Neural crest cell (in vitro differentiated cells): ENCODE measurements around the gene ARHGAP15. TPM values are rescaled to one million over a fixed set of nuclear protein-coding genes. Genes with fewer than 3 reads are reported as not detected.

ENCODE experiments used
- DNase-seq: peaks from one replicate; pipeline ENCODE4 v3.0.0; 2021; ENCODE audit warnings: low read depth, mixed read lengths, low spot score
- H3K27ac Mint-ChIP-seq: one replicate; pipeline ENCODE4 v1.8.0; 2021; ENCODE audit warnings: mild to moderate bottlenecking, mixed read lengths; ENCODE audit not compliant: unreplicated experiment
- H3K27me3 Mint-ChIP-seq: 2 replicates; pipeline ENCODE4 v1.8.0; 2021; ENCODE audit warnings: low read depth, mild to moderate bottlenecking, mixed read lengths
- H3K36me3 Mint-ChIP-seq: 2 replicates; pipeline ENCODE4 v1.8.0; 2021; ENCODE audit warnings: low read depth, mild to moderate bottlenecking, mixed read lengths
- H3K4me1 Mint-ChIP-seq: 2 replicates; pipeline ENCODE4 v1.8.0; 2021; ENCODE audit warnings: mixed read lengths
- H3K4me3 Mint-ChIP-seq: one replicate; pipeline ENCODE4 v1.8.0; 2021; ENCODE audit warnings: mild to moderate bottlenecking, mixed read lengths
- H3K9me3 Mint-ChIP-seq: 2 replicates; pipeline ENCODE4 v1.8.0; 2021; ENCODE audit warnings: mixed read lengths
- CTCF ChIP-seq: fragments of 200-600 bp; sonication (generic); conservative IDR thresholded peaks from 2 replicates; pipeline ENCODE4 v1.5.0; 2021; ENCODE audit warnings: antibody characterized with exemption, mild to moderate bottlenecking
- total RNA-seq: library from RNA; stranded (reverse); gene quantifications from 2 replicates; pipeline ENCODE4 v1.2.1, GENCODE V29; 2021

The ARHGAP15 gene
- total RNA-seq, 1 donor from 2014 or later, result 2.8 TPM

- TF ChIP-seq CTCF, result no peak
- H3K27ac Mint-ChIP-seq, result no peak overlapping the region
- H3K9me3 Mint-ChIP-seq, result peaks cover 8% of the 10 kb centered on the region
- H3K4me3 Mint-ChIP-seq, result no peak overlapping the region
- no peak for DNase-seq
- H3K36me3 Mint-ChIP-seq, result no peaks in the 10 kb centered on the region
- no peaks in the 10 kb centered on the region for H3K27me3 Mint-ChIP-seq
- H3K4me1 Mint-ChIP-seq, result peaks cover 5% of the 10 kb centered on the region
Observed at GRCh38 chr2:143468341-143468888, 339.2 kb downstream of the ARHGAP15 start.

GRCh38 chr2:143469323-143469722, 340.1 kb downstream of the ARHGAP15 start:
- no peak overlapping the region for H3K4me3 Mint-ChIP-seq
- TF ChIP-seq CTCF, result no peak
- H3K4me1 Mint-ChIP-seq, result peaks cover 5% of the 10 kb centered on the region
- DNase-seq, result no peak
- no peaks in the 10 kb centered on the region for H3K27me3 Mint-ChIP-seq
- H3K27ac Mint-ChIP-seq, result no peak overlapping the region
- peaks cover 8% of the 10 kb centered on the region for H3K9me3 Mint-ChIP-seq
- no peaks in the 10 kb centered on the region for H3K36me3 Mint-ChIP-seq

GRCh38 chr2:143471550-143471949, 342.3 kb downstream of the ARHGAP15 start:
- no peak for DNase-seq
- Mint-ChIP-seq H3K36me3 (no peaks in the 10 kb centered on the region), H3K27ac (no peak overlapping the region), H3K4me3 (no peak overlapping the region), H3K27me3 (no peaks in the 10 kb centered on the region), H3K4me1 (peaks cover 13% of the 10 kb centered on the region), H3K9me3 (peaks cover 8% of the 10 kb centered on the region)
- no peak for TF ChIP-seq CTCF

- no peak for DNase-seq
- no peak overlapping the region for H3K27ac Mint-ChIP-seq
- H3K36me3 Mint-ChIP-seq, result no peaks in the 10 kb centered on the region
Observed at GRCh38 chr2:143473216-143473615, 344.0 kb downstream of the ARHGAP15 start.

GRCh38 chr2:143473820-143474219, 344.6 kb downstream of the ARHGAP15 start:
- Mint-ChIP-seq H3K4me3 (no peak overlapping the region), H3K36me3 (no peaks in the 10 kb centered on the region), H3K4me1 (peaks cover 13% of the 10 kb centered on the region), H3K27me3 (no peaks in the 10 kb centered on the region), H3K27ac (no peak overlapping the region), H3K9me3 (peaks cover 8% of the 10 kb centered on the region)
- TF ChIP-seq CTCF, result no peak
- no peak for DNase-seq

More at GRCh38 chr2:143473216-143473615, 344.0 kb downstream of the ARHGAP15 start:
- TF ChIP-seq CTCF, result no peak
- H3K4me3 Mint-ChIP-seq, result no peak overlapping the region
- H3K9me3 Mint-ChIP-seq, result peaks cover 8% of the 10 kb centered on the region
- no peaks in the 10 kb centered on the region for H3K27me3 Mint-ChIP-seq
- peaks cover 13% of the 10 kb centered on the region for H3K4me1 Mint-ChIP-seq
